Ovary (tissue), 3 donors: Measurements from ENCODE around the gene ENAH.

Experiments used
- CTCF ChIP-seq, 3 donors: fragments of 450-650 bp in 2 of 3; fragments of 200-600 bp in 1 of 3; IDR thresholded peaks; one replicate each; pipeline versions ENCODE4 v1.5.1 to v1.8.0; 2016 to 2022; ENCODE audit warnings: antibody characterized with exemption in 3 of 3, mild to moderate bottlenecking in 1 of 3
- EP300 ChIP-seq: sonication (generic); formaldehyde crosslinking; IDR thresholded peaks from one replicate; pipeline ENCODE4 v1.6.1; 2017; ENCODE audit warnings: antibody characterized with exemption
- POLR2A ChIP-seq: fragments of 450-650 bp; IDR thresholded peaks from one replicate; pipeline ENCODE4 v1.6.1; 2017; ENCODE audit warnings: antibody characterized with exemption, mild to moderate bottlenecking, moderate library complexity
- donor health status: DM: no; HTN: no; CAD: no.

- peak in 1 of 3 donors; percentile 18 for TF ChIP-seq CTCF (IDR thresholded peaks at IDR 0.05)
- TF ChIP-seq POLR2A, result no peak
- no peak for TF ChIP-seq EP300
Observed at GRCh38 chr1:225572422-225572821, 80.5 kb downstream of the ENAH start.
